HEK293 (cell line): ENCODE results near the gene GBF1.

Experiments
- BCL6B ChIP-seq: fragments of 450-650 bp; formaldehyde crosslinking; IDR thresholded peaks from 2 replicates; pipeline ENCODE4 v1.5.1; 2017; ENCODE audit warnings: missing biosample characterization, missing genetic modification characterization
- GLIS2 ChIP-seq: fragments of 450-650 bp; formaldehyde crosslinking; IDR thresholded peaks from 2 replicates; pipeline ENCODE4 v1.5.1; 2016; ENCODE audit warnings: missing biosample characterization, missing genetic modification characterization
- HOXD13 ChIP-seq: sonication (generic); formaldehyde crosslinking; IDR thresholded peaks from 2 replicates; pipeline ENCODE4 v1.8.0; 2022; ENCODE audit warnings: missing genetic modification reagents, borderline replicate concordance
- IKZF3 ChIP-seq: fragments of 450-650 bp; IDR thresholded peaks from 2 replicates; pipeline ENCODE4 v1.5.0; 2018; ENCODE audit warnings: missing biosample characterization, mild to moderate bottlenecking, missing genetic modification characterization, moderate library complexity
- KLF8 ChIP-seq: fragments of 450-650 bp; formaldehyde crosslinking; IDR thresholded peaks from 2 replicates; pipeline ENCODE4 v1.5.1; 2016; ENCODE audit warnings: missing biosample characterization, missing genetic modification characterization
- PRDM10 ChIP-seq: fragments of 450-650 bp; formaldehyde crosslinking; IDR thresholded peaks from 2 replicates; pipeline ENCODE4 v1.5.1; 2016; ENCODE audit warnings: missing biosample characterization, missing genetic modification characterization
- RBAK ChIP-seq: fragments of 450-650 bp; formaldehyde crosslinking; IDR thresholded peaks from 2 replicates; pipeline ENCODE4 v1.5.1; 2016; ENCODE audit warnings: missing biosample characterization, missing genetic modification characterization
- ZBTB10 ChIP-seq: fragments of 450-650 bp; formaldehyde crosslinking; IDR thresholded peaks from 2 replicates; pipeline ENCODE4 v1.5.1; 2016; ENCODE audit warnings: missing biosample characterization, missing genetic modification characterization
- ZBTB7A ChIP-seq: fragments of 450-650 bp; formaldehyde crosslinking; IDR thresholded peaks from 2 replicates; pipeline ENCODE4 v1.5.1; 2016; ENCODE audit warnings: low read depth, missing biosample characterization, missing genetic modification characterization
- ZBTB8A ChIP-seq: fragments of 450-650 bp; formaldehyde crosslinking; IDR thresholded peaks from 2 replicates; pipeline ENCODE4 v1.5.1; 2016; ENCODE audit warnings: missing biosample characterization, missing genetic modification characterization
- ZEB2 ChIP-seq: fragments of 450-650 bp; formaldehyde crosslinking; IDR thresholded peaks from 2 replicates; pipeline ENCODE4 v1.5.1; 2016; ENCODE audit warnings: missing biosample characterization, missing genetic modification characterization
- ZNF140 ChIP-seq: fragments of 450-650 bp; formaldehyde crosslinking; IDR thresholded peaks from 2 replicates; pipeline ENCODE4 v1.5.1; 2016; ENCODE audit warnings: missing biosample characterization, missing genetic modification characterization
- ZNF155 ChIP-seq: fragments of 450-650 bp; formaldehyde crosslinking; IDR thresholded peaks from 2 replicates; pipeline ENCODE4 v1.5.1; 2016; ENCODE audit warnings: missing biosample characterization, missing genetic modification characterization
- ZNF239 ChIP-seq: fragments of 450-650 bp; formaldehyde crosslinking; IDR thresholded peaks from 2 replicates; pipeline ENCODE4 v1.5.1; 2016; ENCODE audit warnings: missing biosample characterization, missing genetic modification characterization
- ZNF26 ChIP-seq: fragments of 450-650 bp; formaldehyde crosslinking; IDR thresholded peaks from 2 replicates; pipeline ENCODE4 v1.5.1; 2016; ENCODE audit warnings: missing biosample characterization, missing genetic modification characterization
- ZNF302 ChIP-seq: fragments of 450-650 bp; formaldehyde crosslinking; IDR thresholded peaks from 2 replicates; pipeline ENCODE4 v1.5.1; 2016; ENCODE audit warnings: missing biosample characterization, missing genetic modification characterization, low read depth
- ZNF488 ChIP-seq: fragments of 450-650 bp; formaldehyde crosslinking; IDR thresholded peaks from 2 replicates; pipeline ENCODE4 v1.5.1; 2016; ENCODE audit warnings: missing biosample characterization, missing genetic modification characterization
- ZNF558 ChIP-seq: fragments of 450-650 bp; formaldehyde crosslinking; IDR thresholded peaks from 2 replicates; pipeline ENCODE4 v1.5.1; 2016; ENCODE audit warnings: missing biosample characterization, missing genetic modification characterization
- ZNF626 ChIP-seq: fragments of 450-650 bp; sonication (Bioruptor Pico); formaldehyde crosslinking; IDR thresholded peaks from 2 replicates; pipeline ENCODE4 v1.5.1; 2018; ENCODE audit warnings: missing biosample characterization, missing genetic modification characterization, inconsistent platforms
- ZNF639 ChIP-seq: fragments of 450-650 bp; formaldehyde crosslinking; IDR thresholded peaks from 2 replicates; pipeline ENCODE4 v1.5.1; 2016; ENCODE audit warnings: missing biosample characterization, missing genetic modification characterization
- ZNF658 ChIP-seq: fragments of 450-650 bp; formaldehyde crosslinking; IDR thresholded peaks from 2 replicates; pipeline ENCODE4; 2016; ENCODE audit warnings: missing biosample characterization, missing genetic modification characterization
- ZNF704 ChIP-seq: fragments of 450-650 bp; formaldehyde crosslinking; IDR thresholded peaks from 2 replicates; pipeline ENCODE4 v1.5.1; 2016; ENCODE audit warnings: missing biosample characterization, missing genetic modification characterization
- ZNF707 ChIP-seq: fragments of 450-650 bp; formaldehyde crosslinking; IDR thresholded peaks from 2 replicates; pipeline ENCODE4 v1.5.1; 2016; ENCODE audit warnings: missing biosample characterization, missing genetic modification characterization
- ZNF768 ChIP-seq: fragments of 450-650 bp; formaldehyde crosslinking; IDR thresholded peaks from 2 replicates; pipeline ENCODE4 v1.5.1; 2018; ENCODE audit warnings: missing biosample characterization, mild to moderate bottlenecking, missing genetic modification characterization
- ZNF785 ChIP-seq: fragments of 450-650 bp; formaldehyde crosslinking; IDR thresholded peaks from 2 replicates; pipeline ENCODE4 v1.5.1; 2016; ENCODE audit warnings: missing biosample characterization, missing genetic modification characterization
- ZSCAN23 ChIP-seq: fragments of 450-650 bp; formaldehyde crosslinking; IDR thresholded peaks from 2 replicates; pipeline ENCODE4 v1.5.1; 2016; ENCODE audit warnings: missing biosample characterization, missing genetic modification characterization

GBF1 gene

GRCh38 chr10:102245082-102245931 is at the start of gene GBF1 (continued):
- no peak for TF ChIP-seq ZNF707 (tag by site-specific recombination)
- TF ChIP-seq ZNF704 (tag by site-specific recombination): 0 out of 2 replicates have a peak, but pooled peaks have one; percentile 2
- no peak for TF ChIP-seq ZNF302 (tag by site-specific recombination)
- no peak for TF ChIP-seq ZBTB8A (tag by site-specific recombination)
- no peak for TF ChIP-seq ZNF785 (tag by site-specific recombination)
- TF ChIP-seq ZEB2: no peak
- TF ChIP-seq ZNF768 (tag by site-specific recombination): no peak
- no peak for TF ChIP-seq ZNF658 (tag by site-specific recombination)
- peak; percentile 76 for TF ChIP-seq PRDM10 (tag by site-specific recombination)
- TF ChIP-seq ZNF626: no peak
- no peak for TF ChIP-seq ZBTB10 (tag by site-specific recombination)
- no peak for TF ChIP-seq BCL6B (tag by site-specific recombination)
- no peak for TF ChIP-seq ZNF239 (tag by site-specific recombination)
- no peak; the same call in 1 of the 2 replicates for TF ChIP-seq ZNF558 (tag by site-specific recombination)
- peak; percentile 29; the same call in 1 of the 2 replicates for TF ChIP-seq IKZF3
- no peak for TF ChIP-seq HOXD13 (CRISPR knock-in tag)
- TF ChIP-seq KLF8 (tag by site-specific recombination): peak; percentile 90
- no peak for TF ChIP-seq GLIS2 (tag by site-specific recombination)
- TF ChIP-seq ZNF155 (tag by site-specific recombination): no peak
- TF ChIP-seq ZNF488 (tag by site-specific recombination): no peak
- no peak for TF ChIP-seq ZNF140 (tag by site-specific recombination)
- no peak for TF ChIP-seq ZSCAN23 (tag by site-specific recombination)
- TF ChIP-seq ZBTB7A: no peak
- no peak for TF ChIP-seq ZNF26 (tag by site-specific recombination)
- 0 out of 2 replicates have a peak, but pooled peaks have one; percentile 7 for TF ChIP-seq RBAK (tag by site-specific recombination)
- TF ChIP-seq ZNF639 (tag by site-specific recombination): no peak; the same call in 1 of the 2 replicates
